MM.1S (cell line): Measurements from ENCODE around the gene PASK.
A peak's percentile ranks its signal among the peaks of the same experiment; 100 is the strongest.

ENCODE experiments used
- DNase-seq: peaks from one replicate; pipeline ENCODE4 v3.0.0-alpha.2; 2015
- H2AFZ ChIP-seq: fragments of 300-600 bp; sonication (generic); 2 replicates; pipeline ENCODE4 v1.6.0; 2016; ENCODE audit warnings: antibody characterized with exemption, low read length
- H3F3A ChIP-seq: fragments of 300-600 bp; sonication (generic); 2 replicates; pipeline ENCODE4 v1.6.1; 2016; ENCODE audit warnings: mild to moderate bottlenecking, antibody characterized with exemption, low read length, moderate library complexity, mixed read lengths; ENCODE audit not compliant: insufficient read depth
- H3K27ac ChIP-seq: fragments of 300-600 bp; sonication (generic); 2 replicates; pipeline ENCODE4 v1.5.1; 2016; ENCODE audit warnings: mild to moderate bottlenecking, low read length
- H3K27me3 ChIP-seq: fragments of 300-600 bp; sonication (generic); replicated peaks from 2 replicates; pipeline ENCODE4 v1.6.0; 2016; ENCODE audit warnings: low read length; ENCODE audit not compliant: insufficient read depth
- H3K36me3 ChIP-seq: fragments of 300-600 bp; sonication (generic); replicated peaks from 2 replicates; pipeline ENCODE4 v1.6.1; 2016; ENCODE audit warnings: mild to moderate bottlenecking, low read length, mixed read lengths; ENCODE audit not compliant: insufficient read depth
- H3K4me1 ChIP-seq: fragments of 300-600 bp; sonication (generic); 2 replicates; pipeline ENCODE4 v1.6.1; 2016; ENCODE audit warnings: low read length, mixed read lengths
- H3K4me2 ChIP-seq: fragments of 300-600 bp; sonication (generic); 2 replicates; pipeline ENCODE4 v1.6.0; 2016; ENCODE audit warnings: low read depth, low read length
- H3K4me3 ChIP-seq: fragments of 300-600 bp; sonication (generic); 2 replicates; pipeline ENCODE4 v1.5.1; 2016; ENCODE audit warnings: low read length, mixed read lengths
- H3K79me2 ChIP-seq: fragments of 300-600 bp; sonication (generic); 2 replicates; pipeline ENCODE4 v1.6.1; 2016; ENCODE audit warnings: mixed run types, low read length, mixed read lengths
- H3K9ac ChIP-seq: fragments of 300-600 bp; sonication (generic); 2 replicates; pipeline ENCODE4 v1.6.1; 2016; ENCODE audit warnings: low read length, mixed read lengths
- H3K9me2 ChIP-seq: fragments of 300-600 bp; sonication (generic); replicated peaks from 2 replicates; pipeline ENCODE4 v1.6.1; 2016; ENCODE audit warnings: mild to moderate bottlenecking, low read length, mixed read lengths; ENCODE audit not compliant: insufficient read depth
- H3K9me3 ChIP-seq: fragments of 300-600 bp; sonication (generic); replicated peaks from 2 replicates; pipeline ENCODE4 v1.6.1; 2016; ENCODE audit warnings: mild to moderate bottlenecking, low read length, mixed read lengths; ENCODE audit not compliant: insufficient read depth
- H4K20me1 ChIP-seq: fragments of 300-600 bp; sonication (generic); 2 replicates; pipeline ENCODE4 v1.6.1; 2016; ENCODE audit warnings: mild to moderate bottlenecking, low read length, moderate library complexity, mixed read lengths; ENCODE audit not compliant: insufficient read depth
- EZH2 ChIP-seq: fragments of 300-600 bp; sonication (generic); optimal IDR thresholded peaks from 2 replicates; pipeline ENCODE3; 2017; ENCODE audit warnings: low read depth, mild to moderate bottlenecking, antibody characterized with exemption, low read length, mixed read lengths
- EZH2phosphoT487 ChIP-seq: fragments of 300-600 bp; sonication (generic); IDR thresholded peaks from 2 replicates; pipeline ENCODE4 v1.6.1; 2018; ENCODE audit warnings: antibody characterized with exemption, low read length
- TF ChIP-seq, protein P1 (sequence below): fragments of 300-600 bp; sonication (generic); IDR thresholded peaks from 2 replicates; pipeline ENCODE4 v1.5.1; 2016; ENCODE audit warnings: antibody characterized with exemption, low read length, mixed read lengths

The PASK gene

DNA sequence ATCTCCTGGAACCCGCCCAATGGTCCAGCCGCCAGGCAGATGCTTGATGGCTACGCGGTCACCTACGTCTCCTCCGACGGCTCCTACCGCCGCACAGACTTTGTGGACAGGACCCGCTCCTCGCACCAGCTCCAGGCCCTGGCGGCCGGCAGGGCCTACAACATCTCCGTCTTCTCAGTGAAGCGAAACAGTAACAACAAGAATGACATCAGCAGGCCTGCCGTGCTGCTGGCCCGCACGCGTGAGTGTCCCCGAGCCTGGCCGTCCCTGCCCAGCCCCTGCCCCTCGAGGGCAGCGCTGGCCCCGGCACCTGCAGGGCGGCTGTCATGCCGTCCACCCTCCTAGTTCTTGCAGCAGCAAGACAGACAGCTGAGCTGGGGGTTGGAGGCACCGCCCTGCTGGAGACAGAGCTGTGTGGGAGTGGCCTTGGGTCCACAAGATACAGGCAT, 83.9 kb downstream of the PASK start:
- Histone ChIP-seq H4K20me1 (no peaks in the 10 kb centered on the region), H3K79me2 (no peaks in the 10 kb centered on the region)

DNA sequence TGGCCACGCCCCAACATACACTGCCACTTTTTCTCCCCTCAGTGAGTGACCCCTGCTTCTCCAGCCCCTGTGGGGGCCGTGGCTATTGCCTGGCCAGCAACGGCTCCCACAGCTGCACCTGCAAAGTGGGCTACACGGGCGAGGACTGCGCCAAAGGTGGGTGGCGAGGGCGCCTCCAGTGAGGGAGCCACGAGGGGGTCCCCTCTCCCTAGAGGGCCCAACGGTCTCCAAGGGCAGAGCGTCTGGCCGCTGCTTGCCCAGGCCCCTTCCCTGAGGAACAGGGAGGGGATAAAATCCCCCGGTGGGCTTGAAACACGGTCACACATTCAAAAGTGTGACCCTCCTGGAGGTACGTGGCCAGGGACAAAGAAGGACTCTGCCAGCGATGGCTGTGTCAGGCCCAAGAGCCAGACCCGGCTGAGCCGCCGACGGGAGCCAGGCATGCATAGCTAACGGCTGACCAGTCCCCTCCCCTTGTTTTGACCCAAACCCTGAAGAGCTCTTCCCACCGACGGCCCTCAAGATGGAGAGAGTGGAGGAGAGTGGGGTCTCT, 84.4 kb downstream of the PASK start:
- Histone ChIP-seq H3K9me2 (no peaks in the 10 kb centered on the region), H3K27me3 (no peaks in the 10 kb centered on the region; the same call in 1 of the 2 replicates), H3K27ac (no peak overlapping the region), H3K4me1 (peaks cover 2% of the 10 kb centered on the region; the same call in 1 of the 2 replicates), H4K20me1 (no peaks in the 10 kb centered on the region), H2AFZ (no peak overlapping the region), H3K4me2 (no peak overlapping the region), H3K9me3 (no peaks in the 10 kb centered on the region), H3K79me2 (no peaks in the 10 kb centered on the region), H3K36me3 (no peaks in the 10 kb centered on the region), H3K9ac (no peak overlapping the region), H3K4me3 (no peak overlapping the region), H3F3A (no peaks in the 10 kb centered on the region)
- no peak for DNase-seq
- TF ChIP-seq EZH2phosphoT487, result no peak
- TF ChIP-seq, protein P1, sequence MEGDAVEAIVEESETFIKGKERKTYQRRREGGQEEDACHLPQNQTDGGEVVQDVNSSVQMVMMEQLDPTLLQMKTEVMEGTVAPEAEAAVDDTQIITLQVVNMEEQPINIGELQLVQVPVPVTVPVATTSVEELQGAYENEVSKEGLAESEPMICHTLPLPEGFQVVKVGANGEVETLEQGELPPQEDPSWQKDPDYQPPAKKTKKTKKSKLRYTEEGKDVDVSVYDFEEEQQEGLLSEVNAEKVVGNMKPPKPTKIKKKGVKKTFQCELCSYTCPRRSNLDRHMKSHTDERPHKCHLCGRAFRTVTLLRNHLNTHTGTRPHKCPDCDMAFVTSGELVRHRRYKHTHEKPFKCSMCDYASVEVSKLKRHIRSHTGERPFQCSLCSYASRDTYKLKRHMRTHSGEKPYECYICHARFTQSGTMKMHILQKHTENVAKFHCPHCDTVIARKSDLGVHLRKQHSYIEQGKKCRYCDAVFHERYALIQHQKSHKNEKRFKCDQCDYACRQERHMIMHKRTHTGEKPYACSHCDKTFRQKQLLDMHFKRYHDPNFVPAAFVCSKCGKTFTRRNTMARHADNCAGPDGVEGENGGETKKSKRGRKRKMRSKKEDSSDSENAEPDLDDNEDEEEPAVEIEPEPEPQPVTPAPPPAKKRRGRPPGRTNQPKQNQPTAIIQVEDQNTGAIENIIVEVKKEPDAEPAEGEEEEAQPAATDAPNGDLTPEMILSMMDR, result no peak
- TF ChIP-seq EZH2, result no peak

More for the DNA sequence above, 83.9 kb downstream of the PASK start:
- no peak overlapping the region for H3K27ac ChIP-seq
- H3F3A ChIP-seq, result no peaks in the 10 kb centered on the region
- H3K9me2 ChIP-seq, result no peaks in the 10 kb centered on the region
- no peaks in the 10 kb centered on the region for H3K36me3 ChIP-seq
- no peak overlapping the region for H3K4me3 ChIP-seq
- H3K4me2 ChIP-seq, result no peak overlapping the region
- DNase-seq, result no peak
- H3K9ac ChIP-seq, result no peak overlapping the region
- no peaks in the 10 kb centered on the region for H3K9me3 ChIP-seq
- H3K27me3 ChIP-seq, result no peaks in the 10 kb centered on the region; the same call in 1 of the 2 replicates
- no peak overlapping the region for H2AFZ ChIP-seq
- peaks cover 2% of the 10 kb centered on the region; the same call in 1 of the 2 replicates for H3K4me1 ChIP-seq
- no peak for TF ChIP-seq EZH2
- TF ChIP-seq, protein P1, result no peak
- TF ChIP-seq EZH2phosphoT487, result no peak

DNA sequence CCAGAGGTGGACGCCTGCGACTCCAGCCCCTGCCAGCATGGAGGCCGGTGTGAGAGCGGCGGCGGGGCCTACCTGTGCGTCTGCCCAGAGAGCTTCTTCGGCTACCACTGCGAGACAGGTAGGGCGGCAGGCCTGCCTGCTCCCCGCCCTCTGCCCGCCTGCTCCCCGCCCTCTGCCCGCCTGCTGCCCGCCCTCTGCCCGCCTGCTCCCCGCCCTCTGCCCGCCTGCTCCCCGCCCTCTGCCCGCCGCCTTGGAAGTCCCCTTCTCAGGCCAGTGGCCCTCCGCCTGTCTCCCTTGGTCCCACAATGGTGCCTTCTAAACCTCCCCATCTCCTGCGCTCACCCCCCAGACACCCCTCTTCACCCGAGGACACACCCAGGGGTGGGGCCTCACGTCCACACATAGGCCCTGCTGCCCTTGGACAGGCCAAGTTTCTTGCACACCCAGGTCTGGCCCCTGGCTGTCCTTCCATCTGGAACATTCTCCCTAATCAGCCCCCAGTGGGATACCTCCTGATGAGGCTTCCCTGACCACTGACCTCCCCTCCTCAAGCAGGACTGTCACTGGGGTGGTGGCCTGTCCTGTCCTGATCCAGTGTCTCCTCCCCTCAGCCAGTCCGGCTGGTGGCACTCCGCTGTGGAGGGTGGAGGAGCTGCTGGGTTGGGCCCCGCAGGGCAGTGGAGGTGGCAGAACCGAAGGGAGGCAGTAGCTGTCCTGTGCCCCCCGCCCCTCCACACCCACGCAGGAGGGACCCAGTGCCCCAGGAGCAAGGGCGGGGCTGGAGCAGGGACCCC, 85.1 kb downstream of the PASK start:
- Histone ChIP-seq H3K9ac (no peak overlapping the region), H3K9me3 (no peaks in the 10 kb centered on the region), H3K36me3 (no peaks in the 10 kb centered on the region), H3K4me1 (peaks cover 2% of the 10 kb centered on the region; the same call in 1 of the 2 replicates), H3K9me2 (no peaks in the 10 kb centered on the region), H3F3A (no peaks in the 10 kb centered on the region), H3K79me2 (no peaks in the 10 kb centered on the region), H3K4me2 (peak overlapping the region; percentile 68), H2AFZ (peak overlapping the region; percentile 84), H3K27ac (no peak overlapping the region), H3K4me3 (peak overlapping the region; percentile 44), H4K20me1 (no peaks in the 10 kb centered on the region), H3K27me3 (no peaks in the 10 kb centered on the region; the same call in 1 of the 2 replicates)
- TF ChIP-seq, protein P1, result no peak
- TF ChIP-seq EZH2, result no peak
- TF ChIP-seq EZH2phosphoT487, result no peak
- DNase-seq, result peak; percentile 48
